ENCODE data around the gene RPL27. TPM values are rescaled to one million over a fixed set of nuclear protein-coding genes. Genes with fewer than 3 reads are reported as not detected.

The RPL27 gene
- total RNA-seq, 1 donor from 2014 or later: 1,478 TPM

DNA sequence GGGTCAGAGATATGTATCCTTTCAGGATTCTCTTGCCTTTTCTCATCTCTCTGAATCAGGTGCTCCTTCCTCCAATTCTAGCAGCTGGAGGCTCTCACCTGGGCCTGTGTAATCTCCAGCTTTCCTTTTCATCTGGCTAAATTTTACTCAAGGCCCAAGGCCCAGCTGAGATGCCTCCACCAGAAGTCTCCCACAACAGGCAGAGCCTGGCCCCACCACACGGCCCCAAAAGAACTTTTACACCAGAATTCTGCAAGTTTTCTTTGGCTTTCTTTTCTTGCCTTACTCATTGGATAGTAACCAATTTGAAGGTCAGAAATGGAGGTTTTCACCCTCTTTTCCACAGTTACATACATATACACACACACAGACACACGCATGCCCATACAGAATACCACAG lies 41.4 kb downstream of the RPL27 start:
- Histone ChIP-seq H3K36me3 (ENCODE audit: control insufficient read depth, insufficient read depth, low read length) (no peaks in the 10 kb centered on the region), H3K27me3 (ENCODE audit: control insufficient read depth, insufficient read depth, low read length) (no peaks in the 10 kb centered on the region), H3K4me3 (ENCODE audit: low read depth, low read length) (no peak overlapping the region)
- no peak for TF ChIP-seq CTCF (IDR thresholded peaks at IDR 0.05; ENCODE audit: insufficient read depth, low read length, poor library complexity, severe bottlenecking)
- no peak for DNase-seq (ENCODE audit: low read depth)

GRCh38 chr17:43040655-43041054 lies 42.4 kb downstream of the RPL27 start:
- TF ChIP-seq CTCF (IDR thresholded peaks at IDR 0.05; ENCODE audit: insufficient read depth, low read length, poor library complexity, severe bottlenecking): no peak
- Histone ChIP-seq H3K36me3 (ENCODE audit: control insufficient read depth, insufficient read depth, low read length) (no peaks in the 10 kb centered on the region), H3K4me3 (ENCODE audit: low read depth, low read length) (no peak overlapping the region), H3K27me3 (ENCODE audit: control insufficient read depth, insufficient read depth, low read length) (no peaks in the 10 kb centered on the region)
- DNase-seq (ENCODE audit: low read depth): no peak

DNA sequence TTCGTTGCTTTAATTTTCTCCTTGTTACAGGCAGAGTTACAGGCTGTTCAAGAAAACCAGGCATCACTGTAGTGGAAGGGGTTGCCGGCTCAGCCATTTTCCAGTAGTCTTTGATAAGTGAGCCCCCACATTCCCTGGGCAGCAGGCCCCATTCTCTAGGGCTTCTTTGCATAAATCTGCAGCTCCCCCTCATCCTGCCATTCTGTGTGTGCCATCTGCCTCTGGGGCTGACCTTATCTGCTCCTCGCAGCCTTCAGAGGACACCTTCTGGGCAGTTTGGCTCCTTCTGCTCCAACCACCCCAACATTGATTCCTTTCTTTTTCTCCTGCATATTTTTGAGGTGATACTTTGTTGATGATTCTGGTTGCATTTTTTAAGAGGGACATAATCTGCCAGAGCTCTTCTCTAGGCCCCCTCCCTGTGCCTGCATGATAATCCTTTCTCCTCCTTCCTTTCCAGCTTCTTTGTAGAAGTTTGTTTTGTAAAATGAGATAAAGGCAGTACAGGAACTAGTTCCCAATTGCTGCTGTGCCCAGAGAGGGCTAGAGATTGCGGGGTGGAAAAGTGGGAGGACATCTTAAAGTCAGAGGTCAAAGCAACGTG lies 43.9 kb downstream of the RPL27 start:
- Histone ChIP-seq H3K36me3 (ENCODE audit: control insufficient read depth, insufficient read depth, low read length) (no peaks in the 10 kb centered on the region), H3K4me3 (ENCODE audit: low read depth, low read length) (no peak overlapping the region), H3K27me3 (ENCODE audit: control insufficient read depth, insufficient read depth, low read length) (no peaks in the 10 kb centered on the region)
- DNase-seq (ENCODE audit: low read depth): no peak
- TF ChIP-seq CTCF (IDR thresholded peaks at IDR 0.05; ENCODE audit: insufficient read depth, low read length, poor library complexity, severe bottlenecking): no peak

GRCh38 chr17:43043307-43043706 lies 45.1 kb downstream of the RPL27 start:
- no peak overlapping the region for H3K4me3 ChIP-seq (ENCODE audit: low read depth, low read length)
- no peak for DNase-seq (ENCODE audit: low read depth)
- TF ChIP-seq CTCF (IDR thresholded peaks at IDR 0.05; ENCODE audit: insufficient read depth, low read length, poor library complexity, severe bottlenecking): no peak
- no peaks in the 10 kb centered on the region for H3K36me3 ChIP-seq (ENCODE audit: control insufficient read depth, insufficient read depth, low read length)
- H3K27me3 ChIP-seq (ENCODE audit: control insufficient read depth, insufficient read depth, low read length): no peaks in the 10 kb centered on the region

GRCh38 chr17:43044024-43044423 lies 45.8 kb downstream of the RPL27 start:
- TF ChIP-seq CTCF (IDR thresholded peaks at IDR 0.05; ENCODE audit: insufficient read depth, low read length, poor library complexity, severe bottlenecking): no peak
- Histone ChIP-seq H3K27me3 (ENCODE audit: control insufficient read depth, insufficient read depth, low read length) (no peaks in the 10 kb centered on the region), H3K4me3 (ENCODE audit: low read depth, low read length) (no peak overlapping the region), H3K36me3 (ENCODE audit: control insufficient read depth, insufficient read depth, low read length) (no peaks in the 10 kb centered on the region)
- DNase-seq (ENCODE audit: low read depth): no peak

- H3K36me3 ChIP-seq (ENCODE audit: control insufficient read depth, insufficient read depth, low read length): no peaks in the 10 kb centered on the region
- H3K27me3 ChIP-seq (ENCODE audit: control insufficient read depth, insufficient read depth, low read length): no peaks in the 10 kb centered on the region
- H3K4me3 ChIP-seq (ENCODE audit: low read depth, low read length): no peak overlapping the region
- DNase-seq (ENCODE audit: low read depth): no peak
- TF ChIP-seq CTCF (IDR thresholded peaks at IDR 0.05; ENCODE audit: insufficient read depth, low read length, poor library complexity, severe bottlenecking): no peak
Measured at GRCh38 chr17:43051969-43052368, 53.8 kb downstream of the RPL27 start.

All from kidney epithelial cell (primary cell).